Measurements from ENCODE around the gene CA9. TPM values are rescaled to one million over a fixed set of nuclear protein-coding genes. Genes with fewer than 3 reads are reported as not detected.

Gene CA9
- total and polyA plus RNA-seq, 9 of the 15 experiments (the other 6 are each of a cell fraction or from before 2014, with no cell fraction given) = 0.15 to 10.6 (median 0.60) TPM; not detected in 4

DNA sequence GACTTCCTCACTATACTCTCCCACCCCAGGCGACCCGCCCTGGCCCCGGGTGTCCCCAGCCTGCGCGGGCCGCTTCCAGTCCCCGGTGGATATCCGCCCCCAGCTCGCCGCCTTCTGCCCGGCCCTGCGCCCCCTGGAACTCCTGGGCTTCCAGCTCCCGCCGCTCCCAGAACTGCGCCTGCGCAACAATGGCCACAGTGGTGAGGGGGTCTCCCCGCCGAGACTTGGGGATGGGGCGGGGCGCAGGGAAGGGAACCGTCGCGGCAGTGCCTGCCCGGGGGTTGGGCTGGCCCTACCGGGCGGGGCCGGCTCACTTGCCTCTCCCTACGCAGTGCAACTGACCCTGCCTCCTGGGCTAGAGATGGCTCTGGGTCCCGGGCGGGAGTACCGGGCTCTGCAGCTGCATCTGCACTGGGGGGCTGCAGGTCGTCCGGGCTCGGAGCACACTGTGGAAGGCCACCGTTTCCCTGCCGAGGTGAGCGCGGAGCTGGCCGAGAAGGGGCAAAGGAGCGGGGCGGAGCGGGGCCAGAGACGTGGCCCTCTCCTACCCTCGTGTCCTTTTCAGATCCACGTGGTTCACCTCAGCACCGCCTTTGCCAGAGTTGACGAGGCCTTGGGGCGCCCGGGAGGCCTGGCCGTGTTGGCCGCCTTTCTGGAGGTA is 2.1 kb downstream of the CA9 start (continued):
- TF ChIP-seq CBX5 (IDR thresholded peaks at IDR 0.05; ENCODE audit: borderline replicate concordance, low read depth) = no peak

DNA sequence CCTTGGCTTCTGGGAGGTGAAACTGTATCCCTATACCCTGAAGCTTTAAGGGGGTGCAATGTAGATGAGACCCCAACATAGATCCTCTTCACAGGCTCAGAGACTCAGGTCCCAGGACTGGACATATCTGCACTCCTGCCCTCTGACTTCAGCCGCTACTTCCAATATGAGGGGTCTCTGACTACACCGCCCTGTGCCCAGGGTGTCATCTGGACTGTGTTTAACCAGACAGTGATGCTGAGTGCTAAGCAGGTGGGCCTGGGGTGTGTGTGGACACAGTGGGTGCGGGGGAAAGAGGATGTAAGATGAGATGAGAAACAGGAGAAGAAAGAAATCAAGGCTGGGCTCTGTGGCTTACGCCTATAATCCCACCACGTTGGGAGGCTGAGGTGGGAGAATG is 5.4 kb downstream of the CA9 start:
- TF ChIP-seq, protein P1, sequence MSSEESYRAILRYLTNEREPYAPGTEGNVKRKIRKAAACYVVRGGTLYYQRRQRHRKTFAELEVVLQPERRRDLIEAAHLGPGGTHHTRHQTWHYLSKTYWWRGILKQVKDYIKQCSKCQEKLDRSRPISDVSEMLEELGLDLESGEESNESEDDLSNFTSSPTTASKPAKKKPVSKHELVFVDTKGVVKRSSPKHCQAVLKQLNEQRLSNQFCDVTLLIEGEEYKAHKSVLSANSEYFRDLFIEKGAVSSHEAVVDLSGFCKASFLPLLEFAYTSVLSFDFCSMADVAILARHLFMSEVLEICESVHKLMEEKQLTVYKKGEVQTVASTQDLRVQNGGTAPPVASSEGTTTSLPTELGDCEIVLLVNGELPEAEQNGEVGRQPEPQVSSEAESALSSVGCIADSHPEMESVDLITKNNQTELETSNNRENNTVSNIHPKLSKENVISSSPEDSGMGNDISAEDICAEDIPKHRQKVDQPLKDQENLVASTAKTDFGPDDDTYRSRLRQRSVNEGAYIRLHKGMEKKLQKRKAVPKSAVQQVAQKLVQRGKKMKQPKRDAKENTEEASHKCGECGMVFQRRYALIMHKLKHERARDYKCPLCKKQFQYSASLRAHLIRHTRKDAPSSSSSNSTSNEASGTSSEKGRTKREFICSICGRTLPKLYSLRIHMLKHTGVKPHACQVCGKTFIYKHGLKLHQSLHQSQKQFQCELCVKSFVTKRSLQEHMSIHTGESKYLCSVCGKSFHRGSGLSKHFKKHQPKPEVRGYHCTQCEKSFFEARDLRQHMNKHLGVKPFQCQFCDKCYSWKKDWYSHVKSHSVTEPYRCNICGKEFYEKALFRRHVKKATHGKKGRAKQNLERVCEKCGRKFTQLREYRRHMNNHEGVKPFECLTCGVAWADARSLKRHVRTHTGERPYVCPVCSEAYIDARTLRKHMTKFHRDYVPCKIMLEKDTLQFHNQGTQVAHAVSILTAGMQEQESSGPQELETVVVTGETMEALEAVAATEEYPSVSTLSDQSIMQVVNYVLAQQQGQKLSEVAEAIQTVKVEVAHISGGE (CRISPR knock-in tag; IDR thresholded peaks at IDR 0.05) = no peak
- TF ChIP-seq BCL6 (CRISPR knock-in tag; IDR thresholded peaks at IDR 0.05) = no peak
- TF ChIP-seq ZNF239 (CRISPR knock-in tag; IDR thresholded peaks at IDR 0.05) = no peak
- TF ChIP-seq PTTG1 (tag; IDR thresholded peaks at IDR 0.05; ENCODE audit: low read depth) = no peak
- no peak for TF ChIP-seq POU5F1 (IDR thresholded peaks at IDR 0.05; ENCODE audit: borderline replicate concordance, low read depth, low read length, partially characterized antibody)
- no peak for TF ChIP-seq SMARCB1 (IDR thresholded peaks at IDR 0.05; ENCODE audit: insufficient read length, low read depth)
- TF ChIP-seq BRCA1 (IDR thresholded peaks at IDR 0.05) = no peak
- TF ChIP-seq BRCA1 (CRISPR knock-in tag; IDR thresholded peaks at IDR 0.05) = no peak
- no peak for TF ChIP-seq FUS (optimal IDR thresholded peaks at IDR 0.05; ENCODE audit: low read depth, low read length)
- TF ChIP-seq TCF7L2 (IDR thresholded peaks at IDR 0.05; ENCODE audit: low read depth, low read length) = no peak
- TF ChIP-seq KLF10 (CRISPR knock-in tag; IDR thresholded peaks at IDR 0.05) = no peak
- TF ChIP-seq SAFB (IDR thresholded peaks at IDR 0.05; ENCODE audit: borderline replicate concordance, low read depth, low read length) = no peak
- TF ChIP-seq GABPB2 (CRISPR knock-in tag; conservative IDR thresholded peaks at IDR 0.05) = no peak
- TF ChIP-seq ERF (CRISPR knock-in tag; IDR thresholded peaks at IDR 0.05) = no peak
- Histone ChIP-seq H2AFZ (ENCODE audit: low read depth, low read length) (no peak overlapping the region), H3K27ac (ENCODE audit: extremely low read depth, low read depth, low read length) (no peak overlapping the region), H3K4me1 (replicated peaks in 1 of 2; ENCODE audit: control insufficient read depth in 2 of 2, insufficient read depth in 2 of 2, low read length in 2 of 2) (peaks cover 4 to 9% of the 10 kb centered on the region in 2 experiments; a peak in 4 of 5 replicates), H3K9ac (ENCODE audit: insufficient read depth in 1 of 2, low read depth in 2 of 2, low read length in 2 of 2) (no peak overlapping the region), H3K9me3 (replicated peaks; ENCODE audit: control insufficient read depth, insufficient read depth, low read depth, low read length) (no peaks in the 10 kb centered on the region), H3K27me3 (ENCODE audit: control insufficient read depth in 2 of 2, insufficient read depth in 2 of 2, low read length in 2 of 2) (no peaks in the 10 kb centered on the region), H3K4me2 (ENCODE audit: insufficient read depth, low read length) (no peak overlapping the region), H4K20me1 (replicated peaks; ENCODE audit: control insufficient read depth, insufficient read depth, low read length) (no peaks in the 10 kb centered on the region), H3K9me1 (ENCODE audit: control insufficient read depth, insufficient read depth, low read length) (no peaks in the 10 kb centered on the region), H3K4me3 (no peak overlapping the region), H3K36me3 (ENCODE audit: control insufficient read depth, insufficient read depth, low read length) (peaks cover 5% of the 10 kb centered on the region; the same call in 2 of the 3 replicates), H3K79me2 (ENCODE audit: control insufficient read depth, insufficient read depth, low read length) (no peaks in the 10 kb centered on the region)
- in situ Hi-C loops (cut with MboI) = no loop called here
- WGBS (ENCODE audit: insufficient coverage, low coverage, missing lambda C conversion rate) = 74% methylated on average over 4 of the region's 5 CpGs
- ATAC-seq (no peak), DNase-seq (ENCODE audit: extremely low read depth in 1 of 4, low spot score in 3 of 4) (no peak), FAIRE-seq (no peak)
- POLR2A ChIA-PET = interaction anchor here (0.7 to 1.9 kb wide), 4 partner anchors 10 to 53 kb away, joined by 3 to 6 read pairs (median 4); partner anchors contain the start of genes ARHGEF39, CREB3, TLN1 and TPM2
- intact Hi-C loops (cut with micrococcal nuclease) = no loop called here
- CTCF ChIA-PET (ENCODE audit: low intra/inter-chr PET ratio) = no interaction called here
- BruUV-seq (replicated peaks) = no TSS peak

Data from K562 (cell line).